ENCODE data around the gene ABCA13. TPM values are rescaled to one million over a fixed set of nuclear protein-coding genes. Genes with fewer than 3 reads are reported as not detected.

ABCA13 gene
- total RNA-seq, 1 donor from 2014 or later: 0.34 TPM

DNA sequence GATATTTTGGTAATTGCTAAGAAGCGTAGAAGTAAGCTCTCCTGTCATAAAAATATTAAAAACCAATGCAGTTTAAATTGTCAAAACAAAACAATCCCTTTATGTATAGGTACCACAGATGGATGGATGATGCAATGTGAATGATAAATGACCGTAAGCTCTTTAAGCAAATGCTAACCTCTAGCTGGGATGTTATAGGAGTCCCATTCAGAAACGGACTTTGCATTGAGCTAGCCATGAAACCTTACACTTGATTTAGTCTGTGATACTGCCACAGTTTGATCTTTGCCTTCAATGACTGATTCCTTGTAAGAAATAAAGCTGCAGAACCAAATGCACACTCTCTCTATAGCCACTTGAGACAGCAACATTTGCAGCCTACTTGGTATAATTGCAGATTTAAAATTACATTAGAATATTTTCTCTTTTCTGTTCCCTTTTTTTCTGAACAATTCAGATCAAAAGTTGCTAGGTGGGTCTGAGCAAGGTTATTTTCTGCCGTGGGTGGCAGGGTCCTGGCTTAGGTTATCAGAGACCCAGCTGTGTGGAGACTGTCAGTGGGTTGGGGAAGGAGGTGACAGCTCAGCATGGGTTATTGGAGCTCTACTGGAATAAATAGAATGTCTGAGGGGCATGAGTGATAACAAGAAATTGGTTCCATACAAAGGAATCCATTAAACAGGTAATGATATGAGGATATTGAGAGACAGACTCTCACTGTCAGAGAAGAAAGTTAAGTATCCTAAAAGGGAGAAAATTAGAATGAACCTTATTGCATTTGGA, 494.3 kb downstream of the ABCA13 start:
- Histone ChIP-seq H2AFZ (ENCODE audit: low read depth, low read length) (no peak overlapping the region), H3K27ac (ENCODE audit: low read depth, low read length) (no peak overlapping the region), H3K4me3 (ENCODE audit: insufficient read depth, low read depth, low read length) (no peak overlapping the region), H3K36me3 (ENCODE audit: insufficient read depth, low read length) (no peaks in the 10 kb centered on the region), H3K79me2 (ENCODE audit: insufficient read depth, low read length) (no peaks in the 10 kb centered on the region), H3K9me3 (ENCODE audit: insufficient read depth, low read depth, low read length) (no peaks in the 10 kb centered on the region), H3K9ac (ENCODE audit: low read length) (no peak overlapping the region), H4K20me1 (ENCODE audit: insufficient read depth, low read length) (no peaks in the 10 kb centered on the region), H3K4me1 (ENCODE audit: insufficient read depth, low read length) (no peaks in the 10 kb centered on the region), H3K4me2 (ENCODE audit: low read length) (no peak overlapping the region), H3K27me3 (ENCODE audit: insufficient read depth, low read length) (no peaks in the 10 kb centered on the region)
- TF ChIP-seq EZH2 (IDR thresholded peaks at IDR 0.05; ENCODE audit: insufficient read depth, low read length): no peak
- TF ChIP-seq, protein P1, sequence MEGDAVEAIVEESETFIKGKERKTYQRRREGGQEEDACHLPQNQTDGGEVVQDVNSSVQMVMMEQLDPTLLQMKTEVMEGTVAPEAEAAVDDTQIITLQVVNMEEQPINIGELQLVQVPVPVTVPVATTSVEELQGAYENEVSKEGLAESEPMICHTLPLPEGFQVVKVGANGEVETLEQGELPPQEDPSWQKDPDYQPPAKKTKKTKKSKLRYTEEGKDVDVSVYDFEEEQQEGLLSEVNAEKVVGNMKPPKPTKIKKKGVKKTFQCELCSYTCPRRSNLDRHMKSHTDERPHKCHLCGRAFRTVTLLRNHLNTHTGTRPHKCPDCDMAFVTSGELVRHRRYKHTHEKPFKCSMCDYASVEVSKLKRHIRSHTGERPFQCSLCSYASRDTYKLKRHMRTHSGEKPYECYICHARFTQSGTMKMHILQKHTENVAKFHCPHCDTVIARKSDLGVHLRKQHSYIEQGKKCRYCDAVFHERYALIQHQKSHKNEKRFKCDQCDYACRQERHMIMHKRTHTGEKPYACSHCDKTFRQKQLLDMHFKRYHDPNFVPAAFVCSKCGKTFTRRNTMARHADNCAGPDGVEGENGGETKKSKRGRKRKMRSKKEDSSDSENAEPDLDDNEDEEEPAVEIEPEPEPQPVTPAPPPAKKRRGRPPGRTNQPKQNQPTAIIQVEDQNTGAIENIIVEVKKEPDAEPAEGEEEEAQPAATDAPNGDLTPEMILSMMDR (IDR thresholded peaks at IDR 0.05; ENCODE audit: insufficient read depth, low read depth, low read length): no peak
- Mint-ChIP-seq H3K36me3 (ENCODE audit: low read depth, unreplicated experiment) (no peaks in the 10 kb centered on the region), H3K9me3 (ENCODE audit: unreplicated experiment) (no peaks in the 10 kb centered on the region), H3K4me1 (ENCODE audit: low read depth, unreplicated experiment) (peaks cover 1% of the 10 kb centered on the region), H3K27ac (ENCODE audit: unreplicated experiment) (no peak overlapping the region), H3K4me3 (ENCODE audit: unreplicated experiment) (no peak overlapping the region), H3K27me3 (ENCODE audit: low read depth, unreplicated experiment) (no peaks in the 10 kb centered on the region)
- no peak for FAIRE-seq
- no peak for DNase-seq (ENCODE audit: low read depth)

DNA sequence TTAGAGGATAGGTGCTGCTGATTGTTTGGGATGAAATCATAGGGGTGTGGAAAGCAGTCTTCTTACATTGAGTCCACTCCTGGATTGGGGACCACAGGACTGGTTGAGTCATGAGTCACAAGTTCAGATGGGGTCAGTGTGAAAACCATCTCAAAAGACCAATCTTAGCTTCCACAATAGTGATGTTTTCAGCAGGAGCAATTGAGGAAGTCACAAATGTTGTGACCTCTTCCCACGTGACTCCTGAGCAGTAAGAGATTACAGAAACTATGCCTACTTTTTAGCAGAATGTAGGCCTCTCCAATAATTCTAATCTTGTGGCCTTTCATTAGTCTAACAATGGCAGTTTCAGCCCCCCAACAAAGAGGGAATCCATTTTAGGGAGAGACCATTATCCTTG, 496.1 kb downstream of the ABCA13 start:
- TF ChIP-seq, protein P1 (IDR thresholded peaks at IDR 0.05; ENCODE audit: insufficient read depth, low read depth, low read length): no peak
- TF ChIP-seq EZH2 (IDR thresholded peaks at IDR 0.05; ENCODE audit: insufficient read depth, low read length): no peak
- no peaks in the 10 kb centered on the region for H3K9me3 ChIP-seq (ENCODE audit: insufficient read depth, low read depth, low read length)
- FAIRE-seq: no peak

DNA sequence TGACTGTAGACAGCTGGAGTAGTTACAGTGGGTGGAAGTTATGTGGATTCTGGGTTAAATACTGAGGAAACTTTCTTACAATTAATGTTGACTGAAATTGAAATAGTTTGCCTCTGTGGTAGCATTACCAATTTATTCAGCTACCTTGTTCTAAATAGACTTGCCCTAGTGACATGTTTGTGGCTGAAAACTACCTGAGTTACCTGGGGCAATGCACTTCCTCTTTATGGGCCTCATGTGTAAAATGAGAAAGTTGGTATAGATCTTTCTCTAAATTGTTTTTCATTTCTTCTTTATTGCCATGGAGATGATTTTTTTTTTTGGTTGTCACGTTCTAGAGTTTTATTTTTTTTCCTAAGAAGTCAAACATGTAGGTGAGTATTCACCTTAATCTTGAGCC, 500.4 kb downstream of the ABCA13 start:
- Histone ChIP-seq H3K79me2 (ENCODE audit: insufficient read depth, low read length) (no peaks in the 10 kb centered on the region), H3K4me3 (ENCODE audit: insufficient read depth, low read depth, low read length) (no peak overlapping the region), H3K4me1 (ENCODE audit: insufficient read depth, low read length) (no peaks in the 10 kb centered on the region), H3K36me3 (ENCODE audit: insufficient read depth, low read length) (no peaks in the 10 kb centered on the region), H3K9ac (ENCODE audit: low read length) (no peak overlapping the region), H3K27me3 (ENCODE audit: insufficient read depth, low read length) (no peaks in the 10 kb centered on the region), H2AFZ (ENCODE audit: low read depth, low read length) (no peak overlapping the region), H3K27ac (ENCODE audit: low read depth, low read length) (no peak overlapping the region), H3K4me2 (ENCODE audit: low read length) (no peak overlapping the region), H3K9me3 (ENCODE audit: insufficient read depth, low read depth, low read length) (no peaks in the 10 kb centered on the region), H4K20me1 (ENCODE audit: insufficient read depth, low read length) (no peaks in the 10 kb centered on the region)
- no peaks in the 10 kb centered on the region for H3K4me1 Mint-ChIP-seq (ENCODE audit: low read depth, unreplicated experiment)
- FAIRE-seq (no peak), DNase-seq (ENCODE audit: low read depth) (no peak)
- H3K27me3 Mint-ChIP-seq (ENCODE audit: low read depth, unreplicated experiment): no peaks in the 10 kb centered on the region
- H3K27ac Mint-ChIP-seq (ENCODE audit: unreplicated experiment): no peak overlapping the region
- H3K36me3 Mint-ChIP-seq (ENCODE audit: low read depth, unreplicated experiment): no peaks in the 10 kb centered on the region
- TF ChIP-seq, protein P1 (IDR thresholded peaks at IDR 0.05; ENCODE audit: insufficient read depth, low read depth, low read length): no peak
- TF ChIP-seq EZH2 (IDR thresholded peaks at IDR 0.05; ENCODE audit: insufficient read depth, low read length): no peak
- H3K9me3 Mint-ChIP-seq (ENCODE audit: unreplicated experiment): peaks cover 9% of the 10 kb centered on the region
- H3K4me3 Mint-ChIP-seq (ENCODE audit: unreplicated experiment): no peak overlapping the region

More for the DNA sequence above, 496.1 kb downstream of the ABCA13 start:
- Histone ChIP-seq H3K4me2 (ENCODE audit: low read length) (no peak overlapping the region), H3K27me3 (ENCODE audit: insufficient read depth, low read length) (no peaks in the 10 kb centered on the region), H3K27ac (ENCODE audit: low read depth, low read length) (no peak overlapping the region), H3K4me1 (ENCODE audit: insufficient read depth, low read length) (no peaks in the 10 kb centered on the region), H3K9ac (ENCODE audit: low read length) (no peak overlapping the region), H4K20me1 (ENCODE audit: insufficient read depth, low read length) (no peaks in the 10 kb centered on the region), H3K79me2 (ENCODE audit: insufficient read depth, low read length) (no peaks in the 10 kb centered on the region), H3K36me3 (ENCODE audit: insufficient read depth, low read length) (no peaks in the 10 kb centered on the region), H3K4me3 (ENCODE audit: insufficient read depth, low read depth, low read length) (no peak overlapping the region), H2AFZ (ENCODE audit: low read depth, low read length) (no peak overlapping the region)
- Mint-ChIP-seq H3K4me3 (ENCODE audit: unreplicated experiment) (no peak overlapping the region), H3K27ac (ENCODE audit: unreplicated experiment) (no peak overlapping the region), H3K27me3 (ENCODE audit: low read depth, unreplicated experiment) (no peaks in the 10 kb centered on the region), H3K4me1 (ENCODE audit: low read depth, unreplicated experiment) (peaks cover 1% of the 10 kb centered on the region), H3K36me3 (ENCODE audit: low read depth, unreplicated experiment) (no peaks in the 10 kb centered on the region), H3K9me3 (ENCODE audit: unreplicated experiment) (no peaks in the 10 kb centered on the region)
- DNase-seq (ENCODE audit: low read depth): no peak
